Uterus (tissue), 4 donors: ENCODE measurements around the gene PDCD1LG2. TPM values are rescaled to one million over a fixed set of nuclear protein-coding genes. Genes with fewer than 3 reads are reported as not detected.

Experiments
- DNase-seq, 2 donors: peaks; one replicate each; pipeline ENCODE4 v3.0.0-alpha.2; 2019 to 2020
- H3K27ac ChIP-seq, 2 donors: fragments of 200-600 bp; sonication (generic); 1 replicate in 1 of 2; 2 replicates in 1 of 2; pipeline ENCODE4 v1.5.1; 2016 to 2018
- H3K27me3 ChIP-seq, 2 donors: fragments of 200-600 bp; sonication (generic); one replicate each; pipeline ENCODE4 v1.5.1; 2018 to 2019; ENCODE audit warnings: control low read depth in 1 of 2
- H3K36me3 ChIP-seq, 2 donors: fragments of 200-600 bp; sonication (generic); one replicate each; pipeline ENCODE4 v1.5.1; 2019; ENCODE audit warnings: control low read depth in 1 of 2
- H3K4me1 ChIP-seq, 2 donors: fragments of 200-600 bp; sonication (generic); one replicate each; pipeline ENCODE4 v1.5.1; 2018 to 2019; ENCODE audit warnings: control low read depth in 1 of 2
- H3K4me3 ChIP-seq, 2 donors: fragments of 200-600 bp; sonication (generic); 1 replicate in 1 of 2; 2 replicates in 1 of 2; pipeline ENCODE4 v1.5.1; 2018 to 2019; ENCODE audit warnings: mild to moderate bottlenecking in 1 of 2
- H3K9me3 ChIP-seq, 2 donors: fragments of 200-600 bp; sonication (generic); one replicate each; pipeline ENCODE4 v1.5.1; 2019; ENCODE audit warnings: control low read depth in 1 of 2
- CTCF ChIP-seq, 4 experiments: fragments of 200-600 bp in 2 of 4; fragments of 450-650 bp in 2 of 4; sonication (generic) in 2 of 4; IDR thresholded peaks; one replicate each; pipeline ENCODE4 v1.5.1; 2016 to 2019; ENCODE audit warnings: antibody characterized with exemption in 4 of 4, mild to moderate bottlenecking in 2 of 4, moderate library complexity in 1 of 4
- POLR2A ChIP-seq, 2 donors: fragments of 450-650 bp; IDR thresholded peaks; one replicate each; pipeline ENCODE4 v1.6.1; 2016; ENCODE audit warnings: antibody characterized with exemption in 2 of 2, mild to moderate bottlenecking in 1 of 2, moderate library complexity in 1 of 2
- intact Hi-C: fragments of 100-400 bp; cut with DNase I; formaldehyde crosslinking; loops from one replicate; pipeline ENCODE4 v1.15.1; 2023; ENCODE audit warnings: low total_unique reads
- total RNA-seq, 4 donors: library from RNA; depleted of rRNA in 3 of 4; stranded (reverse); fragments of >200 nt in 3 of 4; gene quantifications; one replicate each; pipeline versions ENCODE4 v1.1.0 to v1.2.4, GENCODE V29; 2014 to 2023
- donor health status: DM: yes; HTN: yes; CAD: no.

The PDCD1LG2 gene
- total RNA-seq, 4 donors from 2014 or later: 0.77 to 5.0 (median 1.6) TPM

- no peak overlapping the region for H3K27ac ChIP-seq
- H3K36me3 ChIP-seq: no peaks in the 10 kb centered on the region
- TF ChIP-seq CTCF (IDR thresholded peaks at IDR 0.05): no peak
- no peak for TF ChIP-seq POLR2A (IDR thresholded peaks at IDR 0.05)
- no peaks in the 10 kb centered on the region for H3K27me3 ChIP-seq
- DNase-seq: no peak
- intact Hi-C loops: no loop called here
- H3K4me3 ChIP-seq: no peak overlapping the region
- no peaks in the 10 kb centered on the region for H3K9me3 ChIP-seq
- no peaks in the 10 kb centered on the region for H3K4me1 ChIP-seq
These were observed 103.9 kb downstream of the PDCD1LG2 start for GRCh38 chr9:5614192-5614591.

- no peak for DNase-seq
- H3K36me3 ChIP-seq: no peaks in the 10 kb centered on the region
These were observed 104.7 kb downstream of the PDCD1LG2 start for GRCh38 chr9:5614985-5615384.

GRCh38 chr9:5617749-5618148 lies 107.4 kb downstream of the PDCD1LG2 start:
- no peak for TF ChIP-seq CTCF (IDR thresholded peaks at IDR 0.05)
- no peak for TF ChIP-seq POLR2A (IDR thresholded peaks at IDR 0.05)
- H3K4me1 ChIP-seq: no peaks in the 10 kb centered on the region
- no peaks in the 10 kb centered on the region for H3K27me3 ChIP-seq
- H3K9me3 ChIP-seq: no peaks in the 10 kb centered on the region
- intact Hi-C loops: no loop called here
- no peaks in the 10 kb centered on the region for H3K36me3 ChIP-seq
- H3K27ac ChIP-seq: no peak overlapping the region
- no peak overlapping the region for H3K4me3 ChIP-seq
- DNase-seq: no peak

More at GRCh38 chr9:5614985-5615384, 104.7 kb downstream of the PDCD1LG2 start:
- H3K27ac ChIP-seq: no peak overlapping the region
- H3K4me3 ChIP-seq: no peak overlapping the region
- H3K9me3 ChIP-seq: no peaks in the 10 kb centered on the region
- TF ChIP-seq CTCF (IDR thresholded peaks at IDR 0.05) (no peak), POLR2A (IDR thresholded peaks at IDR 0.05) (no peak)
- no peaks in the 10 kb centered on the region for H3K27me3 ChIP-seq
- intact Hi-C loops: no loop called here
- H3K4me1 ChIP-seq: no peaks in the 10 kb centered on the region

GRCh38 chr9:5620494-5620893 lies 110.2 kb downstream of the PDCD1LG2 start:
- TF ChIP-seq CTCF (IDR thresholded peaks at IDR 0.05) (no peak), POLR2A (IDR thresholded peaks at IDR 0.05) (no peak)
- intact Hi-C loops: no loop called here

More at GRCh38 chr9:5620494-5620893, 110.2 kb downstream of the PDCD1LG2 start:
- no peaks in the 10 kb centered on the region for H3K27me3 ChIP-seq
- no peaks in the 10 kb centered on the region for H3K9me3 ChIP-seq
- no peak for DNase-seq
- H3K36me3 ChIP-seq: no peaks in the 10 kb centered on the region
- no peak overlapping the region for H3K4me3 ChIP-seq
- H3K4me1 ChIP-seq: no peaks in the 10 kb centered on the region
- H3K27ac ChIP-seq: no peak overlapping the region

Other genes starting within 250 kb of the PDCD1LG2 start
- gene RLN2, start 205.8 kb upstream of the PDCD1LG2 start, total RNA-seq: 1 to 10 TPM in 1 of 4 donors, not detected in 3; 1.3 TPM
- gene RLN1, start 170.7 kb upstream of the PDCD1LG2 start, total RNA-seq: under 1 TPM in 1 of 4 donors, not detected in 3; 0.76 TPM
- gene PLGRKT, start 72.6 kb upstream of the PDCD1LG2 start, total RNA-seq: 10 to 100 TPM in 2 of 4 donors, 1 to 10 TPM in 2; 2.9 to 24.6 (median 13.1) TPM
- 10 to 100 TPM in 1 of 4 donors, 1 to 10 TPM in 2, under 1 TPM in 1; 0.90 to 10.2 (median 5.7) TPM for gene CD274, start 60.0 kb upstream of the PDCD1LG2 start, total RNA-seq
- 100 to 1,000 TPM in 1 of 4 donors, 10 to 100 TPM in 3; 24.1 to 106 (median 52.5) TPM for gene RIC1, start 118.6 kb downstream of the PDCD1LG2 start, total RNA-seq